ENCODE measurements around the gene UBE2G1. TPM values are rescaled to one million over a fixed set of nuclear protein-coding genes. Genes with fewer than 3 reads are reported as not detected.

UBE2G1 gene
- total RNA-seq, 1 donor from 2014 or later = 120 TPM

DNA sequence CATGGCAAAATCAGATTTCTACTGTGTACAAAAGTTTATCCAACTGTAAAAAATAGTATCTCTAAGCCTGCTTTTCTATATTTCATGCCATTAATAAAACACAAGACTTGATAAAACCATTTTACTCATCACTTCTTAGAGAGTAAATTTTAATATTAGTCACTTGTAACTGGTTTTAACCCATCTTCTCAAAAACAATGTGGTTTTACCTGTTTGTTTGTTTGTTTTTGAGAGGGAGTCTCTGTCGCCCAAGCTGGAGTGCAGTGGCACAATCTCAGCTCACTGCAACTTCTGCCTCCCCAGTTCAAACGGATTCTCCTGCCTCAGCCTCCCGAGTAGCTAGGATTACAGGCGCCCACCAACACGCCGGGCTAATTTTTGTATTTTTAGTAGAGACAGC lies 32.1 kb downstream of the UBE2G1 start:
- no peak for DNase-seq
- Mint-ChIP-seq H3K4me3 (ENCODE audit: unreplicated experiment) (no peak overlapping the region), H3K27me3 (ENCODE audit: unreplicated experiment) (no peaks in the 10 kb centered on the region), H3K36me3 (ENCODE audit: unreplicated experiment) (no peaks in the 10 kb centered on the region), H3K9me3 (ENCODE audit: unreplicated experiment) (peaks cover 3% of the 10 kb centered on the region), H3K4me1 (ENCODE audit: low read depth, unreplicated experiment) (peaks cover 15% of the 10 kb centered on the region), H3K27ac (ENCODE audit: unreplicated experiment) (no peak overlapping the region)
- TF ChIP-seq, protein P1, sequence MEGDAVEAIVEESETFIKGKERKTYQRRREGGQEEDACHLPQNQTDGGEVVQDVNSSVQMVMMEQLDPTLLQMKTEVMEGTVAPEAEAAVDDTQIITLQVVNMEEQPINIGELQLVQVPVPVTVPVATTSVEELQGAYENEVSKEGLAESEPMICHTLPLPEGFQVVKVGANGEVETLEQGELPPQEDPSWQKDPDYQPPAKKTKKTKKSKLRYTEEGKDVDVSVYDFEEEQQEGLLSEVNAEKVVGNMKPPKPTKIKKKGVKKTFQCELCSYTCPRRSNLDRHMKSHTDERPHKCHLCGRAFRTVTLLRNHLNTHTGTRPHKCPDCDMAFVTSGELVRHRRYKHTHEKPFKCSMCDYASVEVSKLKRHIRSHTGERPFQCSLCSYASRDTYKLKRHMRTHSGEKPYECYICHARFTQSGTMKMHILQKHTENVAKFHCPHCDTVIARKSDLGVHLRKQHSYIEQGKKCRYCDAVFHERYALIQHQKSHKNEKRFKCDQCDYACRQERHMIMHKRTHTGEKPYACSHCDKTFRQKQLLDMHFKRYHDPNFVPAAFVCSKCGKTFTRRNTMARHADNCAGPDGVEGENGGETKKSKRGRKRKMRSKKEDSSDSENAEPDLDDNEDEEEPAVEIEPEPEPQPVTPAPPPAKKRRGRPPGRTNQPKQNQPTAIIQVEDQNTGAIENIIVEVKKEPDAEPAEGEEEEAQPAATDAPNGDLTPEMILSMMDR (IDR thresholded peaks at IDR 0.05; ENCODE audit: partially characterized antibody, unreplicated experiment) = no peak

DNA sequence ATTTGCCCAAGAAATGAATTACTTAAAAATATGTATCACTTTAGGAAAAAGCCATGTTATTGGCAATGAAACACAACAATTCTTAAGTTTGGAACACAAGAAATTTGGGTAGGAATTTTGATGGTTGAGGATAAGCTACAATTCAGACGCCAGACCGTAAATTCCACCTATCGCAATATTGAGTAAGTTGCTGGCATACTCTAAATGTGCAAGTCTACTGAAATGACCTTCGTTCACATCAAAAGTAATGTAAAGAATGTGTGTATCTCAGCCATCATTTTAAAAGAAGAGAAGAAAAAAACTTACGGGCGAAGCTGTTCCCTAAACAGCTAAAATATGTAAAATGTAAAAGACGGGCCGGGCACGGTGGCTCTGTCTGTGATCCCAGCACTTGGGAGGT lies 33.4 kb downstream of the UBE2G1 start:
- Mint-ChIP-seq H3K36me3 (ENCODE audit: unreplicated experiment) (no peaks in the 10 kb centered on the region), H3K27ac (ENCODE audit: unreplicated experiment) (peak overlapping the region; percentile 85), H3K27me3 (ENCODE audit: unreplicated experiment) (no peaks in the 10 kb centered on the region), H3K9me3 (ENCODE audit: unreplicated experiment) (peaks cover 3% of the 10 kb centered on the region), H3K4me1 (ENCODE audit: low read depth, unreplicated experiment) (peaks cover 17% of the 10 kb centered on the region), H3K4me3 (ENCODE audit: unreplicated experiment) (peak overlapping the region; percentile 62)
- TF ChIP-seq, protein P1 (IDR thresholded peaks at IDR 0.05; ENCODE audit: partially characterized antibody, unreplicated experiment) = no peak
- no peak for DNase-seq

DNA sequence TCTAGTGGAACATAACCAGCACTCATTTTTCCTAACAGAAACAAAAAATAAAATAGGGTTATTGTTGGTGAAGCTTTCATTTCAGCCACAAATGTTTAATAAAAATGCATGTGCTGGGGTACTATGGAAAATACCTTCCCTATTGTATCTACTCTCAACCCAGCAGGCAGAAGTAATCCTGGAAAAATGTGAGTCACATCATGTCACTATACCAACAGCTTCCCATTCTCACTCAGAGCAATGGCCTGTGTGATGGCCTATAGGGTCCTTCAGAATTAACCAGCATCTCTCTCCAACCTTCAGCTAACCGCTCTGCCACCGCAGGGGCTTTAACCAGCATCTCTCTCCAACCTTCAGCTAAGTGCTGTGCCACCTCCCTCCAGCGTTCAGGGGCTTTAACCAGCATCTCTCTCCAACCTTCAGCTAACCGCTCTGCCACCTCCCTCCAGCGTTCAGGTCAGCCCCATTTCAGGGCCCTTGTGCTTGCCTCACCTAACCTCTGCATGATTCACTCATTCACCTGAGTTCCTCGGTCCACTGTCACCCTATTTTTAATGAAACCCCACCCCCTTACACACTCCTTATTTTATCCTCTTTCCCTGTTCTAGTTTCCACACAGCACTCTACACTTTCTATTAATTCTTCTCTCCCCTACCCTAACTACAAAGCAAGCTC lies 34.0 kb downstream of the UBE2G1 start:
- H3K9me3 Mint-ChIP-seq (ENCODE audit: unreplicated experiment) = peaks cover 3% of the 10 kb centered on the region
- H3K27me3 Mint-ChIP-seq (ENCODE audit: unreplicated experiment) = no peaks in the 10 kb centered on the region
- TF ChIP-seq, protein P1 (IDR thresholded peaks at IDR 0.05; ENCODE audit: partially characterized antibody, unreplicated experiment) = no peak
- DNase-seq = no peak
- peaks cover 21% of the 10 kb centered on the region for H3K4me1 Mint-ChIP-seq (ENCODE audit: low read depth, unreplicated experiment)
- no peaks in the 10 kb centered on the region for H3K36me3 Mint-ChIP-seq (ENCODE audit: unreplicated experiment)
- peak overlapping the region; percentile 85 for H3K27ac Mint-ChIP-seq (ENCODE audit: unreplicated experiment)
- peak overlapping the region; percentile 62 for H3K4me3 Mint-ChIP-seq (ENCODE audit: unreplicated experiment)

DNA sequence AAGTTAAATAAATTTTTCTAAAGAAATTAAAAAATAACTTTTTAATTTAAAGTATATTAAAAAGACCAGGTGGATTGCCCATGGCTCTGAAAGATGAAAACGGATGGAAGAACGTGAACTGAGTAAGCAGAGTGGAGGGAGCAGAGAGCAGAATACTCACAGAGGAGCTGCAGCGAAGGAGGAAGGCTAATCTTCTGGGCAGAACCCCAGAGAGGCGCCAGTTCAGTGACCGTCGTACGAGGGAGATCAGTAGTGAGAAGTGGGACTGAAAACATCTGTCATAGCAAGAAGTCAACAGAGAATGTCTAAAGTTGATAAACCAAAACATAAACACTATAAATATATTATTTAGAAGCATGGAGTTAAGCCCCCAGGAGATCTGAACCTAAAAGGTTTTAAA lies 34.9 kb downstream of the UBE2G1 start:
- H3K36me3 Mint-ChIP-seq (ENCODE audit: unreplicated experiment) = no peaks in the 10 kb centered on the region
- H3K4me3 Mint-ChIP-seq (ENCODE audit: unreplicated experiment) = peak overlapping the region; percentile 43
- H3K9me3 Mint-ChIP-seq (ENCODE audit: unreplicated experiment) = peaks cover 3% of the 10 kb centered on the region
- H3K4me1 Mint-ChIP-seq (ENCODE audit: low read depth, unreplicated experiment) = peaks cover 24% of the 10 kb centered on the region
- TF ChIP-seq, protein P1 (IDR thresholded peaks at IDR 0.05; ENCODE audit: partially characterized antibody, unreplicated experiment) = no peak
- peak overlapping the region; percentile 65 for H3K27ac Mint-ChIP-seq (ENCODE audit: unreplicated experiment)
- no peaks in the 10 kb centered on the region for H3K27me3 Mint-ChIP-seq (ENCODE audit: unreplicated experiment)
- peak; percentile 26 for DNase-seq

DNA sequence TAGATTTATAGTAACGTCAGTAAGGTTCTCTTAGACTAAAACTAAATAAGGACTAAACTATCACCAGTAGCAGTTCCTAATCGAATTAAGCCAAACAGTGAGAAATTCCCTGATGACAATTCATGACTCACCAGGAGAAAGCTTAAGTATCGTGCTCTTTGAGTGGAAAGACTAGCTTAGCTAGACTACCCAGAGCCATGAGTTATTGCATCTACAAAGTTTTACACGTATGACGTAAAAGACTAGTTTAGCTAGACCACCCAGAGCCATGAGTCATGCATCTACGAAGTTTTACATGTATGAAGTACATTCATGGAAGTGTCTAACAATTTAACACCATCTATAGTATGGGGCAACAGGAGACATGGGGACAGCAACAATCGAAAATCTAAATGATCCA lies 36.6 kb downstream of the UBE2G1 start:
- peaks cover 24% of the 10 kb centered on the region for H3K4me1 Mint-ChIP-seq (ENCODE audit: low read depth, unreplicated experiment)
- H3K9me3 Mint-ChIP-seq (ENCODE audit: unreplicated experiment) = peaks cover 4% of the 10 kb centered on the region
- TF ChIP-seq, protein P1 (IDR thresholded peaks at IDR 0.05; ENCODE audit: partially characterized antibody, unreplicated experiment) = no peak

More for the DNA sequence above, 36.6 kb downstream of the UBE2G1 start:
- Mint-ChIP-seq H3K4me3 (ENCODE audit: unreplicated experiment) (no peak overlapping the region), H3K27ac (ENCODE audit: unreplicated experiment) (peak overlapping the region; percentile 6), H3K27me3 (ENCODE audit: unreplicated experiment) (no peaks in the 10 kb centered on the region), H3K36me3 (ENCODE audit: unreplicated experiment) (peaks cover 11% of the 10 kb centered on the region)
- DNase-seq = no peak
